GM12878 (cell line): ENCODE data around the gene CFAP161.

Experiments
- CTCF ChIP-seq, 3 experiments: IDR thresholded peaks in 2 of 3; conservative IDR thresholded peaks in 1 of 3; 2 replicates each; pipeline ENCODE4 v1.5.1; 2011; ENCODE audit warnings: low read depth in 3 of 3, low read length in 3 of 3, mild to moderate bottlenecking in 3 of 3, control low read depth in 2 of 3, moderate library complexity in 2 of 3, inconsistent platforms in 1 of 3, mixed read lengths in 1 of 3; ENCODE audit not compliant: control insufficient read depth in 2 of 3, insufficient read depth in 1 of 3; ENCODE audit errors: extremely low read depth in 1 of 3
- E4F1 ChIP-seq: fragments of 450-650 bp; IDR thresholded peaks from 2 replicates; pipeline ENCODE4 v1.6.1; 2018; ENCODE audit warnings: borderline replicate concordance, mild to moderate bottlenecking; ENCODE audit not compliant: partially characterized antibody
- POLR2AphosphoS5 ChIP-seq: IDR thresholded peaks from 2 replicates; pipeline ENCODE4 v1.6.1; 2011; ENCODE audit warnings: mild to moderate bottlenecking, low read length, inconsistent platforms
- TAF1 ChIP-seq: IDR thresholded peaks from 2 replicates; pipeline ENCODE4 v1.6.1; 2011; ENCODE audit warnings: mild to moderate bottlenecking, low read depth, low read length, borderline replicate concordance

- no peak for TF ChIP-seq E4F1
- TF ChIP-seq CTCF (IDR thresholded peaks at IDR 0.05 in 2 of 3, conservative IDR thresholded peaks at IDR 0.05 in 1 of 3; ENCODE audit: control insufficient read depth in 2 of 3, extremely low read depth in 1 of 3, insufficient read depth in 1 of 3, low read depth in 3 of 3, low read length in 3 of 3), result no peak
- no peak for TF ChIP-seq TAF1
- no peak for TF ChIP-seq POLR2AphosphoS5
These were observed 12.4 kb downstream of the CFAP161 start for GRCh38 chr15:81146466-81146865.
